Superior temporal gyrus (tissue), 1 donor: ENCODE data around the gene SPPL2C.
A peak's percentile ranks its signal among the peaks of the same experiment; 100 is the strongest.

Experiments used
- DNase-seq: peaks from one replicate; pipeline ENCODE4 v3.0.0-alpha.2; 2016; ENCODE audit errors: extremely low spot score

SPPL2C gene, protein sequence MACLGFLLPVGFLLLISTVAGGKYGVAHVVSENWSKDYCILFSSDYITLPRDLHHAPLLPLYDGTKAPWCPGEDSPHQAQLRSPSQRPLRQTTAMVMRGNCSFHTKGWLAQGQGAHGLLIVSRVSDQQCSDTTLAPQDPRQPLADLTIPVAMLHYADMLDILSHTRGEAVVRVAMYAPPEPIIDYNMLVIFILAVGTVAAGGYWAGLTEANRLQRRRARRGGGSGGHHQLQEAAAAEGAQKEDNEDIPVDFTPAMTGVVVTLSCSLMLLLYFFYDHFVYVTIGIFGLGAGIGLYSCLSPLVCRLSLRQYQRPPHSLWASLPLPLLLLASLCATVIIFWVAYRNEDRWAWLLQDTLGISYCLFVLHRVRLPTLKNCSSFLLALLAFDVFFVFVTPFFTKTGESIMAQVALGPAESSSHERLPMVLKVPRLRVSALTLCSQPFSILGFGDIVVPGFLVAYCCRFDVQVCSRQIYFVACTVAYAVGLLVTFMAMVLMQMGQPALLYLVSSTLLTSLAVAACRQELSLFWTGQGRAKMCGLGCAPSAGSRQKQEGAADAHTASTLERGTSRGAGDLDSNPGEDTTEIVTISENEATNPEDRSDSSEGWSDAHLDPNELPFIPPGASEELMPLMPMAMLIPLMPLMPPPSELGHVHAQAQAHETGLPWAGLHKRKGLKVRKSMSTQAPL

DNA sequence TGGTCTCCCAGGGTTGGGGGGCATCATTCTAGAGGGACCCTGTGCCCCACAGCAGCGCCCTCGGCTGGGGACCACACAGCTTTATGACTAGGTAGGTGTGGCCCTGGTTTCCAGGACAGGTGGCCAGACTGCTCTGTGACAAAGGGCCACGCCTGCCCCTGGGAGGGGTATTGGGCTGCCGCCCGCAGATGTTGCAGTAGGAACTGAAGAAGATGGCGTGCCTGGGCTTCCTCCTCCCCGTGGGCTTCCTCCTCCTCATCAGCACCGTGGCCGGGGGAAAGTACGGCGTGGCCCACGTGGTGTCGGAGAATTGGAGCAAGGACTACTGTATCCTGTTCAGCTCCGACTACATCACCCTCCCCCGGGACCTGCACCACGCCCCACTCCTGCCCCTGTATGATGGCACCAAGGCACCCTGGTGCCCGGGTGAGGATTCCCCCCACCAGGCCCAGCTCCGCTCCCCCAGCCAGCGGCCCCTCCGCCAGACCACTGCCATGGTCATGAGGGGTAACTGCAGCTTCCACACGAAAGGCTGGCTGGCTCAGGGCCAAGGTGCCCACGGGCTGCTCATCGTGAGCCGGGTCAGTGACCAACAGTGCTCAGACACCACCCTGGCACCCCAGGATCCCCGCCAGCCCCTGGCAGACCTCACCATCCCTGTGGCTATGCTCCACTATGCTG, at the start of gene SPPL2C:
Gene SPPL2C (plus strand): TSS at position 187 of the 681 bp plus-strand sequence. CDS start 26 bp downstream, at position 213.
- DNase-seq = no peak

DNA sequence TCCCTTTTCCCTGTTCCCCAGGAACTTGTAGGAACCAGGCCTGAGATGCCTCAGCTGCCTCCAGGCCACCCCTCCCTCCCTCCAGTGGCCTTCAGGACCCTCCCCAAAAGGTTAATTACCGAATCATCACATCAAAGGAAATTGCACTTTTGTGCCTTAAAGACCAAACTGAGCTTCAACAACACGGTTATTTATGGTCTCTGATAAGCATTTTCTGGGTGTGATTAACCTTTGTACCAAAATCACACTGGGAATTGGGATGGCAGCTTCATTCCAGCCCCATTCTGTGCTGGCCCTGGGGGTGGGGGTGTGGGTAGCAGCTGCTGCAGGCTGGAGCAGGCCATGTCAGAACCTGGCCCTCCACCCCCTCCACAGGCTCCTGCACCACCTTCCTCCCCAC, 43.9 kb upstream of the SPPL2C start:
- no peak for DNase-seq

DNA sequence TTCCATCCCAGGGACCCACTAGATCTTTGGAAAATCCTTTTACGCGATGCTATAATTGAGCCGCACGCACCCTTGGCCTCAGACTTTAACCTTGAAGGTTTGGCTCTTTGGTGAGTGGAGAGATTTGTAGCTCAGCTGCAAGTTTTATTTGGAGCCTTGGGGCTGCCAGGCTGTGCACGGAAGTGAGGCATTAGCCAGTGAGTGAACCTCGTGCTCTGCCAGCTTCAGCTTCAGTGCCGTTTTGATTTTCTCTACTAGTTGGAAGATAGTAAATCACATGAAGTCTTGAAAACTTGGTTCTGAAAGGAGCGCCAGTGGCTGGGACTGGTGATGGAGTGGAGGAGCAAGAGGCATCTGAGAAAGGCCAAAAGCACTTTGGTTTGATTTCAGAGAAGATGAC, 43.3 kb upstream of the SPPL2C start:
- no peak for DNase-seq

DNA sequence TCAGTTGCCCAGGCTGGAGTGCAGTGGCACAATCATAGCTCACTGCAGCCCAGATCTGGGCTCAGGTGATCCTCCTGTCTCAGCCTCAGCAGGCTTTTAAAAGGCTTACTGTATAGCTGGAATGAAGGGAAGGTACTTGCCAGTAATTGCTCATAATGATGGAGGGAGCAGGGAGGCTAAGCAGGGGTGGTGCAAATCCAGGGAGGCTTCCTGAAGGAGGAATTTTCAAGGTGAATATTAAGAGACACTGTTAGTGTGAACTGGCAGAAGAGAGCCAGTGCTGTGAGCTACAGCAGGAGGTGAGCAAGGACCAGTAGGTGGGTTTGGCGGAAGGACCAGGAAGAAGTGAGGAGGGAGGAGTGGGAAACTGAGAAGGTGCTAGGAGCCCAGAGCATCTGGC, 35.8 kb upstream of the SPPL2C start:
- no peak for DNase-seq

DNA sequence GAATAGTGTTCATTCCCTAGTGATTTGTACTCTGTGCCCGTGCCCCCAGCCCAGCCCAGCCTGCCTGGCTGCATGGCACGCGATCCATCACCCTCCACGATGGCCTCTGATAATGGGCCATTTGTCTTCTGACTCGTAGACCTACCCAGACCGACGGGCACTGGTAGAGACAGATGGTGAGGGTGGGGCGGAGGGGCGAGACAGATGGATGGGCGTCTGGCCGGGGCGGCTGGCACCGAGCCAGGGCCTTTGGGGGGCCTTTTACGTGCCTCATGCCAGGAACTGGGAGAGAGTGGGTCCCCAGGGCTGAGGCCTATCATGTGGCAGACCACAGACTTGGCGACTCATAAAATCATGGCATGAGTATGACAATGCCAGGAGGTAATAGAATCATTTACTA, 35.2 kb upstream of the SPPL2C start:
- DNase-seq = no peak

DNA sequence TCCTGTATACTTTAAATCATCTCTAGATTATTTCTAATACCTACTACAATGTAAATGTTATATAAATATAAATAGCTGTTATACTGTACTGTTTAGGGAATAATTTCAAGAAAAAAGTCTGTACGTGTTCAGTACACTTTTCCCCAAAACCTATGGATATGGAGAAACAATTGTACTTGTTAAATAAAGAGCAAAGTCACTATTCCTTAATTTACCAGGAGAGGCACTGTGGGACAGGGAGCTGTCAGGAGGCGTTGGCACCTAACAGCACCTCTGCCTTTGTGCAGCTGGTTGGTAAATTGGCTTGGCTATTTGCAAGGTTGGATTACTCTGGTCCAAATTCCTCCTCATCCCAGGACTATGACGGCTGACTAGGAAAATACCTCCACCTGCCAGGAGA, 32.6 kb upstream of the SPPL2C start:
- DNase-seq = no peak

DNA sequence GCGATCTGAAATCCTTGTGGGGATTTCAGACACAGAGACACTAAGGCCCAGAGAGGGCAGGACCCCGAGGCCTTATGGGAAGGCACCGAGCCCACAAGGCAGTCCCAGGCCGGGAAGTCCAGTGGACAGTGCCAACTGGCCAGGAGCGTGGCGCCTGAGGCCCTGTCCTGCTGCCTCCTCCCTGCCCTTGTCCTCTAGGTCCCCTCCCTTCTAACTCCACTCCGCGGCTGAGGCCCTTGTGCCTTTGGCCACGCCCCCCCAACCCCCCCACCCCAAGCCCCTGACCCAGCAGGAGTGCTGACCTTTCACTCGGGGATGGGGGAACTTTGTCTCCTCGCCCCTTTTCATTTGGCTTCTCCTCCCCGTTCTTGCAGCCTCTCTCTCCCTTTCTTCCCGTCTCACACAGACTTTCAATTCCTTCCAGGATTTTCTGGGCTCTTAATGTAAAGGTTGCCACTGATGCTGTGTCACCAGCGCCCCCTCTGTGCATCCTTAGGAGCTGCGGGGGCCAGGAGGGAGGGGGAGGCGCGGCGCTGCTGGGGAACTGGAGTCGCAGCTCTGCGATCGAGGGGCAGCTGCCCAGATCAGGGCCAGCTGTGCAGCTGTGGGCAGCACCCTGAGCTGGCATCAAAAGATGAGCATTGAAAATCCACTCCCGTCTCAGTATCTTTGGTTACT, 31.5 kb upstream of the SPPL2C start:
- DNase-seq = peak; percentile 73

DNA sequence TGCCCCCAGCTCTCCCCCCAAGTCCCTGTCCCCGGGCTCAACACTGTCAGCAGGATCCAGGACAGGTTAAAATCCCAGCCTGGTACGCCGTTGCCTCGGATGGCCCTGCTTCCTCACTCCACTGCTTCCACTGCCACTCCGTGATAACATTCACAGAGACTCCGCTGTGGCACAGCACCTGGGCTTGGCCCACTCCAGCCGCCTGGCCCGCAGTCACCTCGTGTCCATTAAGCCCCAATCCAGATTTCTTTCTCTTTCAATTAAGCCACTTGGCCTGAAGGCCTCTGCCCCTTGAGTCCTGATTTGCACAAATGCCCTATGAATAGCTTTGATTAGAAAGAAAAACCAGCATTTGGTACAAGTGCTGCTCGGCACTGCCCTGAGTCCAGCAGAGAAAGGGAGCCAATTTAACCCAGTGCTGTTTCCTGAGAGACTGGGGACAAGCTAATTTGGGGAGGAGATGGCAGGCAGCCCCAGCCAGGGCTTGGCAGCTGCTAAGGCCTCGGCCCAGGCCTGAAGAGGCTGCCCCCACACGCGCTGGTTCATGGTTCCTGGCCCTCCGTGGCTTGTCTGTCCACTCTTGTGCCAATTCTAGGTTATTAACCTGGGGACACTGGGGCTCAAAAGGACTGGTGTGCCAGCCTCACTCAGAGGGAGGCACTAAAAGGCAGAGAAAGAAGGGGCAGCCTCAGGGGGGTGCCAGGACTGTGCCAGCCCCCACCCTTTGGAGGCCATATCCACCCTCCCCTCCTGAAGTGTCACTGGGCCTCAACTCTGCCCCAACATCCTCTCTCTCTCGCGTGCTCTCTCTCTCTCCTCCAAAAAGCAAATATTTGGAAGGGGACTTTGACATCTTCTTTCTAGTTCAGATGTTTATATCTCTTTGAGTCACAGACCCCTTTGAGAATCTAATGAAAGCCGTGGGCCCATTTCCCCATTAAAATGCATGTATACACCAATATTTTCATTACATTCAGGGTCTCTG, 29.8 kb upstream of the SPPL2C start:
- DNase-seq = no peak

DNA sequence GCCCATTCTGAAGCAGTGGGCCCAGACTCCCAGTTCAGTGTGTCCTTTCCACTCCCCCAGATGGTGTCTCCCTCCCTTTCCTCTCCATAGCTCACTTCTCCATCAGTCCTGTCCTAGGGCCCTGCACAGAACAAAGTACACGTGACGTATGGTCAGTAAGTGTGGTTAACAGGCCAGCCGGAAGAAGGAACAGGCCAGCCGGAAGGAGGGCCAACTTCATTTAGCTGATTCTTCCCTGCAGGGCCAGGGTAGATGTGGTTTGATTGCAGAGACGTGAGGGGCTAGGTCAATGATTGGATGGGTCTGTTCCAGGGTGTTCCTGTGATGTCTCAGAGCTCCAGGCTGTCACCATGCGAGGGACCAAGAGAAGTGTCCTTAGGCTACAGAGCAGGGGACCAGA, 28.9 kb upstream of the SPPL2C start:
- no peak for DNase-seq

DNA sequence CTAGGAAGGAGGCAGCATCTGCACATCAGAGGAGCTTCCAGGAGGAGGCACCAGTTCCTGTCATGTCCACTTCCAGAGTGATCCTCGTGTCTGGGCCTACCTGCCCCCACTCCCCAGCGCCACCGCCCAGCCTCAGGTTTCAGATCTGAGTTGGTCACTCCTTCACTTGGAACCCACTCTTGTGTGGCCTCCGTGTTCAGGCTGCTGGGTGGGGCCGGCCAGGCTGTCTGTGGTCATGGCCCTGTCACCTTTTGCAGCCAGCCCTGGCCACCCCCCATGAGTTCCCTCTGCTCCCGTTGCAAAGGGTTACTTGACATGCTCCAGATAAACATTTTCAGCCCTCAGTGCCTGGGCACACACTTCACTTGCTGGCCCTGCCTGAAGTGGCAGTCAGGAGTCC, 26.6 kb upstream of the SPPL2C start:
- no peak for DNase-seq

DNA sequence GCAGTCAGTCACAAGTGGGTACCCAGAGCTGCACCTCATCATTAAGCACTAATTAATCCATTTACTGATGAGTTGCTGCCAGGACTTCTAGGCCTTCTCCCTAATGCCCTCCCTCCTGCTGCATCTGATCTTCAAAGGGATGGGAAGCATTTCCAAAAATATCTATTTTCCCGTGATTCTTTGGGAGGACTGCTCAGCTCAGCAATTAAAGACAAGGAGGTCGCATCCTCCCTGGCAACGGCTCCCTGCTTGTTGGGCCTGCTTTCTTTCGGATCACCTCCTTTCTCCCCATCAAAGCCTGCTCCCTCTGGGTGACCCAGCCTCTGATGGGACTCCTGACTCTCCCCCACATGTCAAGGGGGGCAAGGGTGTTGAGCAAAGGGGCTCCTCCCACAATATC, 26.0 kb upstream of the SPPL2C start:
- DNase-seq = no peak

DNA sequence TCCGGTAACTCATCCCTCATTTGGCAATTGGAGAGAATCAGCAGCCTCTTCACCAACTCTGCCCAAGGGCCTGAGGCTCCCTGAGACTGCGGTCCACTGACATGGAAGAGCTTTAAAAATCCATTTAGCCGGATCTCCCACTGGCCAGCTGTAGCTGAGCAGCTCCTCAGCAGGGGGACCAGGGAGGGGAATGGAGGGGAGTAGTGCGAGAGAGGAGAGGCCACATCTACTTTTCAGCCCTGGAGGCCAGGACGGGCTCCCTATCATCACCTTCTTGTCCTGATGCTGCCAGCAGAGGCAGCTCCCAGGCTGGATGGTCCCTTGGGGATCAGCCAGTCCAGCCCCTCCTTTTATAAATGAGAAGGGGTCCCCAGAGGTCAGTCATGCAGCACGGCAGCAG, 25.0 kb upstream of the SPPL2C start:
- DNase-seq = no peak

DNA sequence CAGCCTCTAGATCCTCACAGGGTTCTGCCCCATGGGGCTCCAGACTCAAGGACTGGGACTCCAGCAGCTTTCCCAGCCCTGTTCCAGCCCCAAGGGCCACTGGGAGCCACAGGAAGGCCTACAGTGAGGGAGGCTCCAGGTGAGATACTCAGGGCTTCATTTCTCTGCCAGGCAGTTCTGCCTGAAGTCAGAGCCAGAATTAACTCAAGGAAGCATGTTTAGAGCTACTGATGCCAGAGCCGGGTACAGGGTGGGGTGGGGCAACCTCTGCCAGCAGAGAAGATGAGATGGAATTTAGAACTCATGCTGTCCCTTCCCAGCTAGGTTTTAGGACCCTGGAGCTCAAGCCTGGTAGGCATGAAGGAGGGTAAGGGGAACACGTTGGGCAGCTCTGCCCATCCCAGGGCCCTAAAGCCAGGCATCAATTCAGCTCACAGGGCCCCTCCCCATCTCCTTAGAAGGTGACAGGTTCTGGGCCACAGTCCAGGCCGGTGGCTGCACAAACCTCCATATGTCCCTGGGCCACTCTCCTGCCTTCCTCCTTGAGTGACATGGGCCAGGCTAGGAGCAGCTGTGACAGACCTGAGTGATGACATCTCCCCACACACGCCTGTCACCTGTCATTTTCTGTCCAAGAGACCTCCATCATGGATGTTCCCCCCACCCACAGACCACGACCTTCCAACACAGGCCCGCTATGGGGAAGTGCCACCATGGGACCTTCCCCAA, 24.5 kb upstream of the SPPL2C start:
- no peak for DNase-seq

DNA sequence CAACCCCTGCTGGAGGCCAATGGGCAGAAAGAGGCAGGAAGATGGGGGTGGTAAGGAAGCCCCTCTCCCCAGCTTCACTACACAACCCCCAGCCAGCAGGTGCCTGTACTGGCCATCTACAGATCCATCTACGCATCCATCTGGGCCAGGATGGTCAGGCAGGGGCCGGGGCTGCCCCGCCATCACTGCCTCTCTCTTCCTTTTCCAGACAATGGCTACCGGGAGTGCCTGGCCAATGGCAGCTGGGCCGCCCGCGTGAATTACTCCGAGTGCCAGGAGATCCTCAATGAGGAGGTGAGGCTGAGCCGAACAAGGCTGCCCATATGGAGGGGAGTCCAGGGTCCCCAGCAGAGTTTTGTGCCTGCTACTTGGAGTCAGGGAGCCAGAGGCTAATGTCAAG, 23.5 kb upstream of the SPPL2C start:
- DNase-seq = no peak

DNA sequence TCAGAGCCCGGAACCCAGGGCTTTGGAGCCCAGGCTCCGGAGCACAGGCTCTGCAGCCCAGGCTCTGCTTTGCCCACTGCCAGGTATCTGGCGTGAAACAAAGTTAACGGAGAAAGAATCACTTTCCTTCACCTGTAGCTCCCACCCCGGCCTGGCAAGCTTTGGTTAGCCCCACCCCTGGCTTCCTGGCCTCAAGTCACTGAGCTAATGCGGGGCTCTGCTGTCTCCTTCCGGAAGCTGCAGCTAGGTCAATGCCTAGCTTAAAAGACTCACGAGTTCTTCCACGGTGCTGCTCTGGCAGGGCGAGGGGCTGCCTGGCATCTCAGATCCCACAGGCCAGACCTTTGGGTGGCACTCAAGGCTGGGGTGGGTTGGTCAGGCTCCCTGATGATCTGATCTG, 21.1 kb upstream of the SPPL2C start:
- no peak for DNase-seq

DNA sequence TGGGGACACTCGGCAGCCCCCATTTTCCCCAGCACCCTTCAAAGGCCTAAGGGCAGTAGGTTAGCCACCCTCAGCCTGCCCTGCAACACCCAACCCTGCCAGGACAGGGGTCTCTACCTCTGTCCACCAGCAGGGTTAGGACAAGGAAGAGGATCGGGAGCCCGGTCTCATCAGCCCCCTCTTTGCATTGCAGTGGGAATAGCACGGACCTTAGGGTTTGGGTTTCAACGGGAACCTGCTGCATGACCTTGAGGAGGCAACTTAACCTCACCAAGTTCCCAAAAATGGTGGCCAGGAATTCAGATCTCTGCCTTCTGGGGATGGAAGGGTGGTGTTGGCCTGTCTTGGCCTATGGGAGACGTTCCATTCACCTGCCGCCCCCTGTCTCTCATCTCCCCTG, 20.2 kb upstream of the SPPL2C start:
- DNase-seq = no peak

DNA sequence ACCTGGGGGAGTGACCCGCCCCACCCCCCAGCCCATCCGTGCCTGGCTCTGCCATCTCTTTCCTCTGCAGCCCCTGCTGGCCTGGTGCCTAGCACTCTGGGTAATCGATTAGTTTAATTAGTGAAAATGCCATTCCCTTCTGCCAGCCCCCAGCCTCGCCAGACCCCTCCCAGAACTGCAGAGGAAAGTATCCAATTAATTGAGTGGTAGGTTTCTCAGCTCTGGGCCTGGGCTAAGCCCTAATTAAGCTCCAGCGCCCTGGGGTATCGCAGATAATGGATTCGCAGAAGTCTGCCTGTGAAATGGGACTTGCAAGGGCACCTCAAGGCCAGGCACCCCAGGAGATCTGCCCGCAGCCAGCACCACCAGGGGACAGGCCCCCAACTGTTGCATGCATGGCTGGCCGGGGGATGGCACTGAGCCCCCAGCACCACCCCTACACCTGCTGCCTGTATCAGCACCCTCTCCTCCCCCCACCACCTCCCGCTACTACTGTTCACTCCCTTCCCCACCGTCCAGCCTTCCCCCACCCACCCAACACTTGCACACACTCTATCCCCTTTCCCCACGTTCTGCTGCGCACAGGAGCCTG, 19.7 kb upstream of the SPPL2C start:
- DNase-seq = no peak

DNA sequence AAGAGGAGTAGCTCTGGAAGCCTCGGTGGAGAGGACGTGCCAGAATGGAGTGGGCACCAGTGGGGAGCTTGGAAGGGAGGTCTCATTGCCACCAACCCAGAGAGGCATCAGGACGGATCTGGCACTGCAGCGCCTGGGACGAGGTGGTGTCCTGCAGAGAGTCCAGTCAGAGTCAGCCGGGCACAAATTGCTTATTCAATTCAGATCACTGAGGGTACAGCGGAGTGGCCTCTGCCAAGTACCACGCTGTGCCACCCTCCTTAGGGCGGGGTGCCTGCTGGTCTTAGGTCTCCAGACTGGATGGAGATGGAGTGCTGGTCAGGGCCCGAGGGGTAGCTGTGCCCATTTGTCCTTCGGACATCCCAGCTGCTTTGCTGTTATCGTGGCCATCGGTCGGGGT, 18.9 kb upstream of the SPPL2C start:
- DNase-seq = peak; percentile 65

DNA sequence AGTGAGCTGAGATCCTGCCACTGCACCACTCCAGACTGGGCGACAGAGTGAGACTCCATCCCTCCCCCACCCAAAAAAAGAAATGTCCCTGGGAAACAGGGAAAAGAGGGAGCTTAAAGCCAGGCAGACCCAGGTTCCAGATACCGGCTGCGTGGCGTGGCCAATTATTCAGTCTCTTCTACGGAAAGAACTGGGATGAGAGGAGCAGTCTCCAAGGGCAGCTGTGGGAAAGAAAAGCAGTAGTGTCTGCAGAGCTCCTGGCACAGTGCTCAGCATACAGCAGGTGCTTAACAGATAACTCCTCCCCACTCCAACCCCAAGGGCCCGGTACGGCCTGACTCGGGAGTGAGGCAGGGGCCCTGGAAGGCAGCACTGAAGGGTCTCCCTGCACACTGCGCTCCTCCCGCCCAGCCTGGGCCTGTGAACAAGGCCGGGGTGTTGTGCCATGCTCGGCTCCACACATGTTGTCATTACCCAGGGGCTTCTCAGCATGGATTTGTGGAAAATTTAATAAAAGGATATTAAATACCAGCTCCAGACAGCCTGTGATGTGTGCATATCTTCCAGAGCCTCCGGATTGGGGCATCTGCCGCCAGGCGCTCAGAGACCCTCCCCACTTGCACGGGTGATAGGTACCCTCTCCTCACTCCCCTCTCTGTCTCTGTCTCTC, 17.6 kb upstream of the SPPL2C start:
- no peak for DNase-seq
